GM10847 (cell line): ENCODE measurements around the gene KLK7.

Experiments
- POLR2A ChIP-seq: IDR thresholded peaks from 2 replicates; pipeline ENCODE4 v1.6.1; 2011; ENCODE audit not compliant: insufficient read length; ENCODE audit errors: extremely low read depth

The KLK7 gene

DNA sequence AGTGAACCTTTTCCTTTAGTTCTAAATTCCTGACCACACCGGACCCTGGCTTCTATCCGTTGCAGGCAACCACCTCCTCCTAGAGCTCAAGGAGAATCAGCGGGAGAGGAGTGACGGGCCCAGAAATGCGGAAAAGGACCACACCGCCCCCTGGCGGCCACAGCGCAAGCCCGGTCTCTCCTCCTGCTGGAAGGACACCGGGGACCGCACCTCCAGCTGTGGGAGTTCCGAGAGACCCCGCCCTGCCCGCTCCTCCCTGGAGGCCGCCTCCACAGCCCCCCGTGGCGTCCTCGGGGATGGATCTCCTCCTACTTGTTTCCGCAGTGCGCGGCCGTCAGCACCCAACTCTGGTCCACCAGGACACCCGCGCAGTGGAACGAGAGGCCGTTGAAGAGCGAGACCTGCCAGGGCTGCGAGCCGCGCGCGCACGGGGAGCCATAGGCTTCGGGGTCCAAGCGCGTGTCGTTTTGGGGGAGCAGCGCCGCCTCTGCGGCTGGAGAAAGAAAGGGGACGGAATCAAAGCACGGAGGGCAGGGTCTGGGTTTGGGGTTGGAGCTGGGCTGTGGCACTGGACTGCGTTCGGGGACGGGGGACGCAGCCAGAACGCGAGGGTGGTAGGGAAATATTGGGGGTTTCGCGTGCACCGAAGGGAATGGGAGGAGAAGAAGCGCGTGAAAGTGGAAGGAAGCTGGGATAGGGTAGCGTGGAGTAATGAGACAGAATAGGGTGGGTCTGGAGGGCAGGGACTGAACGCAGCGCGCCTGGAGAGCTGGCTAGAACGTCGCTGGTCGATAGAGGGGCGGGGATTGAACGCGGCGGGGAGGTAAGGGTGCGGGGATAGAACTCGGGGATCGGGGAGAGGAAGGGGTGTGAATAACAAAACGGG lies 33.3 kb upstream of the KLK7 start:
- no peak for TF ChIP-seq POLR2A

DNA sequence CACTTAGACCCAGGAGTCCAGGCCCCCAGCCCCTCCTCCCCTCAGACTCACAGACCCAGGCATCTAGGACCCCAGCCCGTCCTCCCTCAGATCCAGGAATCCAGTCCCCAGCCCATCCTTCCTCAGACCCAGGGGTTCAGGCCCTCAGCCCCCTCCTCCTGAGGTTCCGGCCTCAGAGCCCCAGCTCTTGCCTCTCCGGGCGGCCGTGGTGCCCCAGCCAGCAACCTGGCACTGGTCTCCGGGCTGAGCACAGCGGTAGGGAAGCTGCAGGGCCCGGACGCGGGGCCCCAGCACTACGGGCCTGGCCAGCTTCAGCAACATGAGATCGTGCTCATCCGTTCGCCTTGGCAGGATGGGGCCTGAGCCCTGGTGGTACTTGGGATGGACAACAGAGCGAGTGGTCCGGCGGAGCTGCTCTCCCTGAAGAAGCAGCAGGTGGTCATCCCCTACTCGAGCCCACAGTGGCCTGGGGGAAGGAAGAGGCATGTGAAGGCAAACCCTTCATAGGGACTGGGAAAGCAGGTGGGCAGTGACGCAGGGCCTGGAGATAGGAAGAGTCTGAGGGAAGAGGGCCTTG lies 32.1 kb upstream of the KLK7 start:
- TF ChIP-seq POLR2A: no peak

DNA sequence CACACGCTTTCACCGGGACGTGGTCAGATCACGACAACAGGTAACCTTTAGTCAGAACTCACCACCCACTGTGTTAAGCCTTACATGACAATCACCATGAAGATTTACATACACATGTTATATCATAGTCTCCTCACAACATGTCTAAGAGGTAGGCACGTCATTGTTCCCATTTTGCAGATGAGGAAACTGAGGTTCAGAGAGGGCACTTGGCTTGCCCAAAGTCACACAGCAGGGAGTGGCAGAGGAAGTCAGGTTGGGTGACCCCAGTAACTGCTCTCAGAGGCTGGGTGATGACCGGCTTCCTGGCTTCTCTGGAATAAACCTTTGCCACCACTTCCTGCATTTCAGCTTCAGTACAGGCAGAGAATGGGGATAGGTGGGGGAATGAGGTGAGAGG lies 30.5 kb upstream of the KLK7 start:
- TF ChIP-seq POLR2A: no peak

DNA sequence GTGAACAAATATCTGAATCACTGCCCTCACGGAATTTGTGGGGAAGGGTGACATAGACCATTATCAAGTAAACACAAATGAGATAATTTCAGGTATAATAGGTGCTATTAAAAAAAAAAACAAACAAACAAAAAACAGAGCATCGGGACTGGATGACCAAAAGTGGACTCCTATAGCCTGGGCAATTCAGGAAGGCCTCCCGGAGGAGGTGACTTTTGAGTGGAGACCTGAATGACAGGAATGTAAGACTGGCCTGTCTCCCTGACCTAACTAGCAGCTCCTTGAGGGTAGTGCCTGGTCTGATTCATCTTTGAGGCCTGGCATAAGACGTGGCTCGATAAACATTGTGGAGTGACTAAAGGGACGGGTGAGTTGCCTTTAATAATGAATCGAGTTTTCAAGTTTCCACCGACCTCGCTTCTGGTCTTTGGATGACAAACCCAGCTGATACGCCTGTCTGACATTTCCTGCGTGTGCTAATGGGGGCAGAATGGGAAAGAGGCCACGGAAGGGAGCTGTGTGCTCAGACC lies 29.0 kb upstream of the KLK7 start:
- TF ChIP-seq POLR2A: no peak

DNA sequence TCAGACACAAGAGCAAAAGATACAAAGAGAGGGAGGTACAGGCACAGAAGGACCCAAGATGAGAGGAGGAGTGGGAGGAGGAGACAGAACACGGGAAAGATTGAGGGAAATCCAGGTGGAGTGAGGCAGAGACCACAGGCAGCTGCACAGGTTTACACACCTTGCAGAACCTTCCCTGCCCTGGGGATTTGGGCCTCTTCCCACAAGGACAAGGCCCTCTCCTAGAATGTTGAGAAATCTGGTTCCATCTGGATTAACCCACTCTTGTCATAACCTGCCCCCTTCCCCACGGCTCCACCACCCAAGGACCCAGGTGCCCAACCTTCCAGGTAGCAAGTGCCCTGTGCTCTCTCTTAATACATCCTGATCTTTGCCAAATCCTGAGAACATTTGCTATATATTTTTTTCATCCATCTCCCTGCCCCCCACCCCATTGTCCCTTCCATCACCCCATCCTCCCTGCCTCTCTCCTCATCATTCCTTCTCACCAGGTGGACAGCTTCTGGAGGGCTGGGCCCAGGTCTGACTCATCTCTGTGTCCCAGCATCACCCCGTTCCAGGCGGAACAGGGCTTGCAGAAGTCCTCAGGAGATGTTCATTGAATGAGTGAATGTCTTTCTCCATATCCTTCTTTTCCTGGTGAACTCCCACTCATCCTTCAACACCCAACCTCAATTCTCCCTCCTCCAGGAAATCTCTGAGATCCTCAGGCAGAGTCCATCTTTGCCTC lies 26.5 kb upstream of the KLK7 start:
- TF ChIP-seq POLR2A: no peak

DNA sequence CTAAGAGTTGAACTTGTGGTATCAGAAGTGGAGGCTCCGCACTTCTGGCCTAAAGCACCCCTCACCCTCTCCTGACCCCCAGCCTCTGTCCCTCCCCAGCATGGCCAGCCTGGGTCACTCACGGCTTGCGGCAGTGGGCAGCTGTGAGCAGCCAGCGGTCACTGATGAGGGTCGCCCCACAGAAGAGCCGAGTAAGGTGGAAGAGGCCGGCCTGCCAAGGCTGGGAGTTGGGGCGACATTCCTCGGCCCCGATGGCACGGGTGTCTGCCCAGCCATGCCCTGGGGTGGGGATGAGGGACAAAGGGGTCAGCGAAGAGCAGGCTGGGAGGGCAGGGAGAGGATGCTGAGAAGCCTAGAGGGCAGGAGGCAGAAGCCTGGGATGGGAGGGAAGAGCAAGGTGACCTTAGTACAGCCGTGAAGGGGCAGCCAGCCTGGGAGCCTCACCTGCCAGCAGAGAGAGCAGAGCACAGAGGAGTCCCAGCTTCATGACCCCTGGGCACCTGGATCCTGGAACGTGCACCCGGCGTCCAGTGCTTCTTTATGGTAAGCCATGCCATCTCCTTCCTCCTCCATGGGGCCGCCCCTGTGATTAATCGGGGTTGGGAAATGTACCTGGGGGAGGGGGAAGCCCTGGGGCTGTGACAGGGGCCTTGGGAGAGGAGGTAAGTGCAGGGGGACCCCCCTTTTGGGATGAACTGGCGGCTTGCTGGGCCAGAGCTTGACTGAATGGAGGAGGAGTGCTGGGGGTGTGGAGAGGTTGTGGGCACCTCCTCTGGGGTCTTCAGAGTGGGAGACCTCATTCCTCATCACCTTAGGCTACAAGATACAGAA lies 25.6 kb upstream of the KLK7 start:
- TF ChIP-seq POLR2A: no peak

DNA sequence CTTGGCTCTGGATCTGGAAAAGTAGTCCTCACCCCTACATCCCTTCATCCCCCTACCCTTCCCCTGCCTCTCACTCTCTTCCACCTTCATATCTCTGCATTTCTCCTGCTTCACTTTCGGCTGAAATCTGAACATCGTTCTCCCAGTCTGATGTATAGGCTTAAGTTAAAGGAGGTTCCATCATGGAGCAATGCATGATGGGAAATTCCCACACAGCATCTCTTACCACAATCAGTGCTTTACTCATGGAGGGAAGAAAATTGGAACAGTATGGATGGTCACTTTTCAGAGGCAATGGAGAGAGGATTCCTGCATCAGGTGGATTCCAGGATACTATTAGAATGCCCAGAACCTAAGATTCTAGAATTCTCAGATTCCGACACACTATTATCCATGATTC lies 23.8 kb upstream of the KLK7 start:
- no peak for TF ChIP-seq POLR2A

DNA sequence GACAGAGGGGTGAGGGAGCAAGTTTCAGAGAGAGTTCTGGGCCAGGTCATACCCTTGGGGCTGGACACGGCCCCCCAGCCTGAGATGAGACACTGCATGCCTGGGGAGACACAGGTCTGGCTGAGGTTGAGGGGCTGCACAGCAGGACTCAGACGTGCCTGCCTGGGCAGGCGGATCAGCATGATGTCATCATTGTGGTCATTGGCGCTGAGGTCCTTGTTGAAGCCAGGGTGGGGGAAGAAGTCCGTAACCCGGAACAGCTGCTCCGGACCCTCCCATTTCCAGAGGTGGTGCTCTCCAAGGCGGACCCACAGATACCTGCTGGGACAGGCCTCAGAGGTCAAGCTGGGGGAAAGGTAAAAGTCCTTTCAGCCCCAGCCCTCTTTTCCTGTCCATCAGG lies 22.7 kb upstream of the KLK7 start:
- TF ChIP-seq POLR2A: no peak

DNA sequence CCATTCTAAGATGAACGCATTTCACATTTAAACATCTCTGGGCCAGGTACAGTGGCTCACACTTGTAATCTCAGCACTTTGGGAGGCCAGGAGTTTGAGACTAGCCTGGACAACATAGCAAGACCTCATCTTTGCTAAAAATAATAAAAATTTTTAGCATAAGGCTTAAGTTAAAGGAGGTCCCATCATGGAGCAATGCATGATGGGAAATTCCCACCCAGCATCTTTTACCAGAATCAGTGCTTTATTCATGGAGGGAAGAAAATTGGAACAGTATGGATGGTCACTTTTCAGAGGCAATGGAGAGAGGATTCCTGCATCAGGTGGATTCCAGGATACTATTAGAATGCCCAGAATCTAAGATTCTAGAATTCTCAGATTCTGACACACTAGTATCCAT lies 21.5 kb upstream of the KLK7 start:
- no peak for TF ChIP-seq POLR2A

DNA sequence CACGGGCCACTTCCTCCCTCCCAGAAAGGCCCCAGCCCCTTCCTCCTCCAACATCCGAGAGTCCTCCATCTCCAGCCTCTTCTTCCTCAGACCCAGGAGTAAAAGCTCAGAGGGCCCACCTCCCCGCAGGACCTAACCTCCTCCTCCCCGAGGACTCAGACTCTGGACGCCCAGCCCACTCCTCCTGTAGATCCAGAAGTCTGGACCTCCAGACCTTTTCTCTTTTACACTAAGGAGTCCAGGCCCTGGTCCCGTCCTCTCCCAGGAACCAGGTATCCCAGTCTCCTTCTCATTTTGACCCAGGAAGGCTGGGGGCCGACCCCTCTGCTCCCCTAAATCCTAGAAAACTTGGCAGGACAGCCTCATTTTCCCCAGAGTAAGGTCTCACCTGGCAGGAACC lies 19.6 kb upstream of the KLK7 start:
- TF ChIP-seq POLR2A: no peak

DNA sequence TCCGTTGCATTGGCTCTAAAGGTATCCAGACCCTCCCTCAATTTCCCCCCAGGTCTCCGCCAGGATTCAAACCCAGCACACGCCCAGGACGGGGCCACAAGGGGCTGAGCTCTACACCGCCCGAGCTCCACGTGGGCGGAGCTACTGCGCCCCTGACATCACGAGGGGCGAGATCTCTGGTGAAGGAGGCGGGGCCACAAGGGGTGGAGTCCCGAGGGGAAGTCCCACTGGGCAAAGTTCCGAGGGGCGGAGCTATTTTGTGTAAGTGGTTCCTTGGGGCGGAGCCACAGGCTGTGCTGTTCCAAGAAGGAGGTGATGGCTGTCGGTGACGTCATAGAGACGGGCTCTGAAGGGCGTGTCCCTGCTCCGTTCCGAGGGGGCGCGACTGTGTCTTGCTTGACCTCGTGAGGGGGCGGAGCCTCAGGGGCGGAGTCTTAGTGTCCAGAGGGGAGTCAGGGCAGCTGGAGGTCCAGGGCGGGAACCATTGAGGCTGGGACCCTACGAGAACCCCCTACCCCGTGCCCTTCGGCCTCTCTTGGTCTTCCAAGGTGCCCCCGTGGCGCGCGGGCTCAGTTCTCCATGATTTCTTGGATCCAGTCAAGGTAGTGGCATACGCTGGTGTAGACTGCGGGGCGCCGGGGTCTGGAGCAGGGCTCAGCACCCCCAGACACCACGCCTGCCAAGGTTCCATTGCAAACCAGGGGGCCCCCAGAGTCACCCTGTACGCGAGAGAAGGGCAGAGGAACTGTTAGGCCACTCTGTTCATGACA lies 19.0 kb upstream of the KLK7 start:
- no peak for TF ChIP-seq POLR2A

DNA sequence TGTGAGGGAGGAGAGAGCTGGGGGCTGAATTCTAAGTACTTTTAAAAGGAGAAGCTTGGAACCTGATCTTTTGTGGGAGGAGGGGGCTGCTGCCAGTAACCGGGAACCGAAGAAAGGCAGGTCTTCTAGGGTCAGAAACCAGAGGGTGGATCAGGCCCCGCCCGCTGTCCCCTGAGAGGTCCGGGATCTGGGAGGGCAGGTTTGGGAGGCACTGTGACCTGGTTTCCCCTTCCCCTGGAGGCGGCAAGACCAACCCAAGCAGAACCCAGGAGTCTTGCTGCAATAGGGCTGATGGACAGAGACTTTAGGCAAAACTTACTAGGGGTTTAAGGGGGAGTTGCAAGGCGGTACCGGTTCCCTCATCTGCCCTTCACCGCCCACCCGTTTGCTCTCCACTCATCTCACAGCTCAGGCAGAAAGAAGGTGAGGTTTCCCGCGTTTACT lies 18.4 kb upstream of the KLK7 start:
- no peak for TF ChIP-seq POLR2A

DNA sequence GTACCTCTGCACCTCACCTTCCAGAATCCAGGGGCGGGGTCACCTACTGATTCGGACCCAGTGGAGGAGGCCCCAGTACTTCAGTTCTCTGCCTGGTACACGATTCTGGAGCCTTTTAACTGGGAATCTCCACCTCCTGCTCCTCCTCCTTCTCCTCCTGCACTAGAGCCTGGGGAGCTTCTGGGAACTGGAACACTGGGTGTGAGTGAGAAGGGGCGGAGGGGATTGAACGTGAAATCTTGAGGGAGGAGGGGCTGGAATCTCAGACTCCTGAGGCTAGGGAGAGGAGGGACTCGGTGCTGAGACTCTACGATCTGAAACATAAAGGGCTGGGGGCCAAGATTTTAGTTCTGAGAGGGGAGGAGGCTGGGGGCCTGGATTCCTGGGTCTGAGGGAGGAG lies 17.8 kb upstream of the KLK7 start, which contains the start of gene KLK8:
Gene KLK8, minus strand, starts transcription at position 90 of the 400 bp plus-strand sequence. CDS start 437 bp downstream, outside the sequence.
- no peak for TF ChIP-seq POLR2A

DNA sequence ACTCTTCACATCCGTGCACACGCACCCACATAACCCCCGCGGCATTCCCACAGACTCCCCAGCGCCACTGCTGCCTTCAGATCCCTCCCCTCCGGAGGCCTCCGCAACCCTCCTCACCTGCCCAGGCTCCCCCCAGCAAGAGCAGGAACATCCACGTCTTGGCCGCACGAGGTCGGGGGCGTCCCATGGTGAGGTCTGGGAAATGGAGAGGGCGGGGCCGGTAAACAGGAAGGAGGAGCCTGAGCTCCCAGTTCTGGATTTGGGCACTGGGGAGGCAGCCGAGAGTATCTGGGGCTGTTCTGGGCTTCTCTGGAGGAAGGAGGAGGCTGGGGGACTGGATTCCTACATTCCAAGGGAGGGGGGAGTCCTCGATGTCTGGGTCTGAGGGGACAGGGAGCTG lies 17.3 kb upstream of the KLK7 start:
- TF ChIP-seq POLR2A: no peak
